ENCODE data around the gene M6PR.

Gene M6PR

DNA sequence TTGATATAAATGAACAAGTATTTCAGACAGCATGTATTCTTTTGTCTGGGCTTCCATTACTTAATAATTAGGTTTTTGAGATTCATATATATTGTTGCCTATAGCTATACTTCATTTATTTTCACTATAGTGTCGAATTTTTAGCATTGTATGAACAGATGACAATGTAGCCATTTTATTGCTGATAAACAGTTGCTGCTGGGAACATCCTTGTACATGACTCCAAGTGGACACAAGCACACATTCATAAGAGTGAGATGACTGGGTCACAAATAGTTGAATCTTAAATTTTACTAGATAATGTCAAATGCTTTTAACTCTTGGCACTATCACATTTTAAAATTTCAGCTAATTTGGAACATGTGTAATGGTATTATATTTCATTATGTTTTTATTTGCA is 54.5 kb downstream of the M6PR start:
- Histone ChIP-seq H4K91ac (ENCODE audit: low read depth, low read length, poor library complexity) (no peak overlapping the region), H3K14ac (ENCODE audit: low read length) (no peak overlapping the region), H3K23ac (ENCODE audit: low read depth, low read length, poor library complexity) (no peak overlapping the region), H4K8ac (ENCODE audit: low read depth, low read length) (no peak overlapping the region), H2BK120ac (ENCODE audit: low read depth, low read length) (no peak overlapping the region), H3K4me3 (ENCODE audit: low read length in 2 of 2) (no peak overlapping the region), H3K4me2 (ENCODE audit: insufficient read depth, low read length, poor library complexity, severe bottlenecking) (no peak overlapping the region), H3K79me1 (ENCODE audit: low read depth, low read length) (no peaks in the 10 kb centered on the region), H3K4me1 (ENCODE audit: control insufficient read depth in 2 of 2, insufficient read depth in 1 of 2, low read depth in 1 of 2, low read length in 2 of 2) (no peaks in the 10 kb centered on the region), H3K27me3 (ENCODE audit: control insufficient read depth in 3 of 3, insufficient read depth in 3 of 3, low read depth in 1 of 3, low read length in 3 of 3) (no peaks in the 10 kb centered on the region), H3K9me3 (replicated peaks in 1 of 2; ENCODE audit: control insufficient read depth in 2 of 2, insufficient read depth in 1 of 2, low read depth in 1 of 2, low read length in 2 of 2) (no peaks in the 10 kb centered on the region), H3K18ac (ENCODE audit: low read length) (no peak overlapping the region), H3K4ac (ENCODE audit: low read length) (no peak overlapping the region), H2BK12ac (ENCODE audit: low read length) (no peak overlapping the region), H2BK5ac (ENCODE audit: low read length) (no peak overlapping the region), H2AK5ac (ENCODE audit: low read depth, low read length) (no peak overlapping the region), H3K9ac (ENCODE audit: low read depth, low read length, poor library complexity) (no peak overlapping the region), H2BK15ac (ENCODE audit: low read length) (no peak overlapping the region), H2AFZ (ENCODE audit: low read length) (no peak overlapping the region), H3K36me3 (replicated peaks in 1 of 2; ENCODE audit: control insufficient read depth in 2 of 2, insufficient read depth in 2 of 2, low read length in 2 of 2) (no peaks in the 10 kb centered on the region), H3K27ac (replicated peaks; ENCODE audit: low read length) (no peak overlapping the region)
- no CpG with 5 or more reads among the region's 1 CpG for WGBS, 2 donors (ENCODE audit: extremely low coverage in 2 of 2, insufficient read length in 2 of 2, insufficient replicate concordance in 1 of 2)
- DNase-seq (ENCODE audit: low spot score): no peak

DNA sequence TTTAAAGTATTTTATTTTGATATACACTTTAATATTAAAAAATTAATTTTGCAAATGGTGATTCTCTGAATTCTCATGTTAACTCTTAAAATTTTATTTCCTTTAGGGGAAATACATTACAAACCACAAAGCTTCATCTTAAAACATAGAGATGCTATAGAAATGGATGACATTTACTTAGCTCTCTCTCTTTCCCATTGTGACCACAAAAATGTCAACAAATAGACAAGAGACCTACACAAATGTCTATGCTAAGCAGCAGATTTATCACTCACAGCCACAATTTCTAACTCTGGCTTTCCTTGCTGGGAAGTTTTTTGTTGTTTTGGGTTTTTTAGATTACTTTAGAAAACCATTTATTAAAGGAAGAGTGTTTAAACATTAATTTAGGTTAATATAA is 55.1 kb downstream of the M6PR start:
- no peak overlapping the region for H2BK15ac ChIP-seq (ENCODE audit: low read length)
- no peak overlapping the region for H3K9ac ChIP-seq (ENCODE audit: low read depth, low read length, poor library complexity)
- DNase-seq (ENCODE audit: low spot score): no peak
- H2AFZ ChIP-seq (ENCODE audit: low read length): no peak overlapping the region
- no peak overlapping the region for H3K23ac ChIP-seq (ENCODE audit: low read depth, low read length, poor library complexity)
- no peak overlapping the region for H4K91ac ChIP-seq (ENCODE audit: low read depth, low read length, poor library complexity)
- no peak overlapping the region for H2BK5ac ChIP-seq (ENCODE audit: low read length)
- no peaks in the 10 kb centered on the region for H3K79me1 ChIP-seq (ENCODE audit: low read depth, low read length)
- H3K18ac ChIP-seq (ENCODE audit: low read length): no peak overlapping the region
- H3K14ac ChIP-seq (ENCODE audit: low read length): no peak overlapping the region
- no peaks in the 10 kb centered on the region for H3K4me1 ChIP-seq (ENCODE audit: control insufficient read depth in 2 of 2, insufficient read depth in 1 of 2, low read depth in 1 of 2, low read length in 2 of 2)
- H2BK120ac ChIP-seq (ENCODE audit: low read depth, low read length): no peak overlapping the region
- H3K9me3 ChIP-seq (replicated peaks in 1 of 2; ENCODE audit: control insufficient read depth in 2 of 2, insufficient read depth in 1 of 2, low read depth in 1 of 2, low read length in 2 of 2): no peaks in the 10 kb centered on the region
- no peak overlapping the region for H3K4ac ChIP-seq (ENCODE audit: low read length)
- no peak overlapping the region for H2AK5ac ChIP-seq (ENCODE audit: low read depth, low read length)
- no peaks in the 10 kb centered on the region for H3K36me3 ChIP-seq (replicated peaks in 1 of 2; ENCODE audit: control insufficient read depth in 2 of 2, insufficient read depth in 2 of 2, low read length in 2 of 2)
- no peak overlapping the region for H2BK12ac ChIP-seq (ENCODE audit: low read length)
- no peak overlapping the region for H3K27ac ChIP-seq (replicated peaks; ENCODE audit: low read length)
- H3K4me3 ChIP-seq (ENCODE audit: low read length in 2 of 2): no peak overlapping the region
- no peak overlapping the region for H3K4me2 ChIP-seq (ENCODE audit: insufficient read depth, low read length, poor library complexity, severe bottlenecking)
- H4K8ac ChIP-seq (ENCODE audit: low read depth, low read length): no peak overlapping the region
- no peaks in the 10 kb centered on the region for H3K27me3 ChIP-seq (ENCODE audit: control insufficient read depth in 3 of 3, insufficient read depth in 3 of 3, low read depth in 1 of 3, low read length in 3 of 3)

DNA sequence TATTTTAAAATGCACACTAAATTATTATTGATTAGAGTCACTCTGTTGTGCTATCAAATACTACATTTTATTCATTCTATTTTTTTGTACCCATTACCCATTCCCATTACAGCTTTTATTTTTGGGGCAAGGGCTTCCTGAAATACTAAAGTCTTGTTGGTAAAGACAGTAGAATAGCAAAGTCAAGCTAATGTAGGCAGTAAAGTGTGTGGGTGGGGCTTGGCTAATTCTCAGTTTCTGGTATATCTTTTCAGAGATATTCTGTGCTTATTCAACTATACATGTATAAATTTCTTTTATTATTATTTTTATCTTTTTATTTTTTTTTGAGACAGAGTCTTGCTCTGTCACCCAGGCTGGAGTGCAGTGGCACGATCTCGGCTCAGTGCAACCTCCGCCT is 57.5 kb downstream of the M6PR start:
- Histone ChIP-seq H3K4me3 (ENCODE audit: low read length in 2 of 2) (no peak overlapping the region), H3K18ac (ENCODE audit: low read length) (no peak overlapping the region), H4K91ac (ENCODE audit: low read depth, low read length, poor library complexity) (no peak overlapping the region), H3K9me3 (replicated peaks in 1 of 2; ENCODE audit: control insufficient read depth in 2 of 2, insufficient read depth in 1 of 2, low read depth in 1 of 2, low read length in 2 of 2) (peaks cover 0 to 1% of the 10 kb centered on the region in 2 donors), H3K9ac (ENCODE audit: low read depth, low read length, poor library complexity) (no peak overlapping the region), H3K4me1 (ENCODE audit: control insufficient read depth in 2 of 2, insufficient read depth in 1 of 2, low read depth in 1 of 2, low read length in 2 of 2) (no peaks in the 10 kb centered on the region), H2AFZ (ENCODE audit: low read length) (no peak overlapping the region), H2BK120ac (ENCODE audit: low read depth, low read length) (no peak overlapping the region), H3K27ac (replicated peaks; ENCODE audit: low read length) (no peak overlapping the region), H2BK5ac (ENCODE audit: low read length) (no peak overlapping the region), H2BK12ac (ENCODE audit: low read length) (no peak overlapping the region), H3K23ac (ENCODE audit: low read depth, low read length, poor library complexity) (no peak overlapping the region), H2BK15ac (ENCODE audit: low read length) (no peak overlapping the region), H3K36me3 (replicated peaks in 1 of 2; ENCODE audit: control insufficient read depth in 2 of 2, insufficient read depth in 2 of 2, low read length in 2 of 2) (no peaks in the 10 kb centered on the region), H3K27me3 (ENCODE audit: control insufficient read depth in 3 of 3, insufficient read depth in 3 of 3, low read depth in 1 of 3, low read length in 3 of 3) (no peaks in the 10 kb centered on the region), H4K8ac (ENCODE audit: low read depth, low read length) (no peak overlapping the region), H3K4me2 (ENCODE audit: insufficient read depth, low read length, poor library complexity, severe bottlenecking) (no peak overlapping the region), H2AK5ac (ENCODE audit: low read depth, low read length) (no peak overlapping the region), H3K14ac (ENCODE audit: low read length) (no peak overlapping the region), H3K79me1 (ENCODE audit: low read depth, low read length) (no peaks in the 10 kb centered on the region), H3K4ac (ENCODE audit: low read length) (no peak overlapping the region)
- WGBS, 2 donors (ENCODE audit: extremely low coverage in 2 of 2, insufficient read length in 2 of 2, insufficient replicate concordance in 1 of 2): no CpG with 5 or more reads among the region's 3 CpGs
- no peak for DNase-seq (ENCODE audit: low spot score)

Measured in neuronal stem cell (in vitro differentiated cells).